Body of pancreas (tissue), 4 donors: ENCODE measurements around the gene TMEM263.

Source experiments
- POLR2A ChIP-seq, 3 donors: fragments of 450-650 bp; IDR thresholded peaks; one replicate each; pipeline ENCODE4 v1.6.1; 2016; ENCODE audit warnings: antibody characterized with exemption in 3 of 3, mild to moderate bottlenecking in 2 of 3
- TF ChIP-seq, protein P1 (sequence below), 7 experiments: fragments of 450-650 bp in 4 of 7; fragments of 200-600 bp in 3 of 7; sonication (generic) in 3 of 7; IDR thresholded peaks; one replicate each; pipeline ENCODE4 v1.5.1; 2016 to 2019; ENCODE audit warnings: antibody characterized with exemption in 7 of 7

DNA sequence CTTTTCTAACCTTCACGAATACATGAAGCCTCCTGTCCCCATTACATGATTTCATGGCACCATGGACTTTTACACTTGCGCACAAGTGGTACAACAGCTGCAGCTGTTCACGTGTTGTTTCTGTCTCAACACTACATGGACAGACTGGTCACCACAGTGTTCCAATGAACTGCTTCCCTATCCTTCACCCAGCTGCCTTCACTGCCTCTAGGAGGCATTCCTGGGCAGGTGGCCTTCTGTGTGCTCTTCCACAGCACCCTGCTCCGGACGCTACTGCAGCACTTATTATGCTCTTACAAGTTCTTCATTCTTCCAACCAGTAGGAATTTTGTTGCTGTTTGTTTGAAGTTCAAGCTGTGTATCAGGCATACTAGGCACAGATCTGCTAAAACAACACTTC lies 29.8 kb downstream of the TMEM263 start:
- TF ChIP-seq, protein P1, sequence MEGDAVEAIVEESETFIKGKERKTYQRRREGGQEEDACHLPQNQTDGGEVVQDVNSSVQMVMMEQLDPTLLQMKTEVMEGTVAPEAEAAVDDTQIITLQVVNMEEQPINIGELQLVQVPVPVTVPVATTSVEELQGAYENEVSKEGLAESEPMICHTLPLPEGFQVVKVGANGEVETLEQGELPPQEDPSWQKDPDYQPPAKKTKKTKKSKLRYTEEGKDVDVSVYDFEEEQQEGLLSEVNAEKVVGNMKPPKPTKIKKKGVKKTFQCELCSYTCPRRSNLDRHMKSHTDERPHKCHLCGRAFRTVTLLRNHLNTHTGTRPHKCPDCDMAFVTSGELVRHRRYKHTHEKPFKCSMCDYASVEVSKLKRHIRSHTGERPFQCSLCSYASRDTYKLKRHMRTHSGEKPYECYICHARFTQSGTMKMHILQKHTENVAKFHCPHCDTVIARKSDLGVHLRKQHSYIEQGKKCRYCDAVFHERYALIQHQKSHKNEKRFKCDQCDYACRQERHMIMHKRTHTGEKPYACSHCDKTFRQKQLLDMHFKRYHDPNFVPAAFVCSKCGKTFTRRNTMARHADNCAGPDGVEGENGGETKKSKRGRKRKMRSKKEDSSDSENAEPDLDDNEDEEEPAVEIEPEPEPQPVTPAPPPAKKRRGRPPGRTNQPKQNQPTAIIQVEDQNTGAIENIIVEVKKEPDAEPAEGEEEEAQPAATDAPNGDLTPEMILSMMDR (IDR thresholded peaks at IDR 0.05) = peak in 4 of 7 experiments; percentile 3 to 28 (median 9)
- TF ChIP-seq POLR2A (IDR thresholded peaks at IDR 0.05) = peak; percentile 43 to 79 (median 76)
